Tibial artery (tissue), 4 donors: ENCODE measurements around the gene SHLD2.
"Not testable (repeated sequence)": the region's sequence is repeated elsewhere in the genome, so short reads cannot be mapped to it uniquely, and the experiment has no call there.

Experiments used
- DNase-seq, 2 donors: peaks; one replicate each; pipeline ENCODE4 v3.0.0-alpha.2; 2019
- H3K27ac ChIP-seq, 2 donors: fragments of 200-600 bp; sonication (generic) in 1 of 2; 1 replicate in 1 of 2; 2 replicates in 1 of 2; pipeline ENCODE4 v1.5.1; 2018 to 2019; ENCODE audit warnings: mild to moderate bottlenecking in 1 of 2
- H3K27me3 ChIP-seq, 2 donors: fragments of 200-600 bp; sonication (generic) in 1 of 2; one replicate each; pipeline versions ENCODE4 v1.5.1 to v1.6.0; 2016 to 2019
- H3K36me3 ChIP-seq, 3 donors: fragments of 200-600 bp; sonication (generic) in 2 of 3; one replicate each; pipeline ENCODE4 v1.5.1; 2016 to 2019; ENCODE audit warnings: mild to moderate bottlenecking in 2 of 3
- H3K4me1 ChIP-seq, 4 donors: fragments of 200-600 bp; sonication (generic) in 2 of 4; 1 replicate in 3 of 4; 2 replicates in 1 of 4; pipeline ENCODE4 v1.5.1; 2016 to 2019
- H3K4me3 ChIP-seq, 2 donors: fragments of 200-600 bp; sonication (generic) in 1 of 2; 1 replicate in 1 of 2; 2 replicates in 1 of 2; pipeline ENCODE4 v1.5.1; 2018 to 2019; ENCODE audit warnings: mild to moderate bottlenecking in 2 of 2
- H3K9me3 ChIP-seq, 3 donors: fragments of 200-600 bp; sonication (generic) in 1 of 3; one replicate each; pipeline ENCODE4 v1.5.1; 2016 to 2019
- intact Hi-C: fragments of 100-400 bp; cut with DNase I; formaldehyde crosslinking; loops from one replicate; pipeline ENCODE4 v1.15.0; 2023; ENCODE audit warnings: low total_unique reads
- TF ChIP-seq, protein P1 (sequence below), 2 experiments: fragments of 200-600 bp in 1 of 2; fragments of 450-650 bp in 1 of 2; IDR thresholded peaks; one replicate each; pipeline ENCODE4 v1.5.1; 2017 to 2019; ENCODE audit warnings: antibody characterized with exemption in 2 of 2, mild to moderate bottlenecking in 1 of 2, moderate library complexity in 1 of 2

The SHLD2 gene

DNA sequence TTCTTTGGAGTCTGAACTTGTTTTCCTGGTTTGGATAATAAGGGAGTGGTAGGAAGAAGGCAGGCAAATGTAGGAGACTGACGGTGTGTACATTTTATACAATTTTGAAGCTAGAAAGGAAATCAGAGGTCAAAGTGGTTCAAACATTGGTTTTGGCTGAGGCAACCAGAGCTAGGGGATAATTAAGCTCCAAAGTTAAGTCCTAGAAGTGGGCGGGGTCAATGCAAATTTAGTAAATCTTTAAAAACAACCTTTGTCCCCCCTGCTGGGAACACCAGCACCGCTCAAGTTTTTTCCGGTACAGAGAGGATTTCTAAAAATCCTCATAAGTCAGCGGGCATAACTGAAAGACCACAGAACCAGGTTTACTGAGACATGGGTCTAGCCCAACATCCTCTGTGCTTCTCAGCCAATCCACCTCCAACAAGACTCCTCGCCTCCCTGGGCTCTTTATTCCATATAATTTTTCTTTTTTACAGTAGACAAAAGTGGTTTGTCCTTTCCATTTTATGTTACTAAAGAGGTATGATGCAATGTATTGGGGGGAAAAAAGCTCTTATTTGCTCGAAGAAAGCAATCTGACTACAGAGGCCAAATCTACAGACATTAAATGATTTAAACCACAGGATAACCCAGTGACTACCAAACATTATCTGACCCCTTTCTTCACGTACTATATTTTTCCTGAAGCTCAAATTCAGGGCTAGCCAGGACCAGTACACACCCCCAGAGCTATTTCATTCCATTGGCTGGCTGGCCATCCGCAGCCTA lies 2.0 kb upstream of the SHLD2 start:
- no peak for DNase-seq
- TF ChIP-seq, protein P1, sequence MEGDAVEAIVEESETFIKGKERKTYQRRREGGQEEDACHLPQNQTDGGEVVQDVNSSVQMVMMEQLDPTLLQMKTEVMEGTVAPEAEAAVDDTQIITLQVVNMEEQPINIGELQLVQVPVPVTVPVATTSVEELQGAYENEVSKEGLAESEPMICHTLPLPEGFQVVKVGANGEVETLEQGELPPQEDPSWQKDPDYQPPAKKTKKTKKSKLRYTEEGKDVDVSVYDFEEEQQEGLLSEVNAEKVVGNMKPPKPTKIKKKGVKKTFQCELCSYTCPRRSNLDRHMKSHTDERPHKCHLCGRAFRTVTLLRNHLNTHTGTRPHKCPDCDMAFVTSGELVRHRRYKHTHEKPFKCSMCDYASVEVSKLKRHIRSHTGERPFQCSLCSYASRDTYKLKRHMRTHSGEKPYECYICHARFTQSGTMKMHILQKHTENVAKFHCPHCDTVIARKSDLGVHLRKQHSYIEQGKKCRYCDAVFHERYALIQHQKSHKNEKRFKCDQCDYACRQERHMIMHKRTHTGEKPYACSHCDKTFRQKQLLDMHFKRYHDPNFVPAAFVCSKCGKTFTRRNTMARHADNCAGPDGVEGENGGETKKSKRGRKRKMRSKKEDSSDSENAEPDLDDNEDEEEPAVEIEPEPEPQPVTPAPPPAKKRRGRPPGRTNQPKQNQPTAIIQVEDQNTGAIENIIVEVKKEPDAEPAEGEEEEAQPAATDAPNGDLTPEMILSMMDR (IDR thresholded peaks at IDR 0.05) = no peak
- Histone ChIP-seq H3K4me3 (peak overlapping the region; percentile 85 to 94), H3K36me3 (no peaks in the 10 kb centered on the region), H3K27me3 (no peaks in the 10 kb centered on the region), H3K27ac (peak overlapping the region; percentile 96 to 99), H3K4me1 (peaks cover 0 to 53% (median 14%) of the 10 kb centered on the region in 4 donors), H3K9me3 (no peaks in the 10 kb centered on the region)
- intact Hi-C loops = loop anchor here (10.0 kb wide), 2 partner anchors 128 to 398 kb away; partner anchors contain the start of gene ADIRF

DNA sequence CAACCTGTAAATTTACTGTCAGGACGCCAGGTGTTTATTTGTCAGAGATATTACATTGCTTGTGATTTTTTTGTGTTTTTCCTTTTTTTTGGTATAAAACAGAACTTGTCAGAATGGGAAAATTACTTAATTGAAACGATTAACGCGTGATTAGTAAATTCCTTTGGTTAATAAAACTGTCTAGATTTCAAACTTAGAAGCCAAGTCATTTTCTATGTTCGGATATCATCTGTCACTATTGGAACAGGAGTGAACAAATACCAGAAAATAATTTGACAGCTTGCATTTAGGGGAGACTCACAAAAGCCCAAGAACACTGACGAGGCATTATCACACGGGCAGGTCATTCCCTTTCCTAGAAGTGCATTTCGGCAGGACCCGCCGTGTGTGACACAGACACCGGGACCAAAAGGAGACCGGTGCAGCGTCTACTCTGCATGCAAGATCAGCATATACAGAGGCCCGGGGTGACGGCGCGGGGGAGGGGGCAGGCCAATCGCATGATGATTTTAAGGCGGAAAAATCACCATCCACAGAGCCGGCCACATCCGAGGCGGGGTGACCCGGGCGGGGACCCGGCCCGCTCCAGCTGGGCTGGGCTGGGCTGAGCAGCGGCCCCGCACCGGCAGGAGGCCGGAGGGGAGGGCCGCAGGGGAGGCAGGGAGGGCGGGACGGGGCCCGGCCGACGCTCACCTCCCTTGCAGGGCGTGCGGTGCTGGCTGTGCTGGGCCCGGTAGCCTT lies 1.2 kb upstream of the SHLD2 start:
- DNase-seq = peak; percentile 70 to 87
- intact Hi-C loops = loop anchor here (10.0 kb wide), 2 partner anchors 129 to 399 kb away; partner anchors contain the start of gene ADIRF
- H3K9me3 ChIP-seq = no peaks in the 10 kb centered on the region
- TF ChIP-seq, protein P1 (IDR thresholded peaks at IDR 0.05) = no peak
- peaks cover 0 to 45% (median 14%) of the 10 kb centered on the region in 4 donors for H3K4me1 ChIP-seq
- peak overlapping the region; percentile 96 to 99 for H3K27ac ChIP-seq
- peak overlapping the region; percentile 85 to 94 for H3K4me3 ChIP-seq
- no peaks in the 10 kb centered on the region for H3K27me3 ChIP-seq
- peaks cover 0 to 3% (median 0%) of the 10 kb centered on the region in 3 donors for H3K36me3 ChIP-seq

DNA sequence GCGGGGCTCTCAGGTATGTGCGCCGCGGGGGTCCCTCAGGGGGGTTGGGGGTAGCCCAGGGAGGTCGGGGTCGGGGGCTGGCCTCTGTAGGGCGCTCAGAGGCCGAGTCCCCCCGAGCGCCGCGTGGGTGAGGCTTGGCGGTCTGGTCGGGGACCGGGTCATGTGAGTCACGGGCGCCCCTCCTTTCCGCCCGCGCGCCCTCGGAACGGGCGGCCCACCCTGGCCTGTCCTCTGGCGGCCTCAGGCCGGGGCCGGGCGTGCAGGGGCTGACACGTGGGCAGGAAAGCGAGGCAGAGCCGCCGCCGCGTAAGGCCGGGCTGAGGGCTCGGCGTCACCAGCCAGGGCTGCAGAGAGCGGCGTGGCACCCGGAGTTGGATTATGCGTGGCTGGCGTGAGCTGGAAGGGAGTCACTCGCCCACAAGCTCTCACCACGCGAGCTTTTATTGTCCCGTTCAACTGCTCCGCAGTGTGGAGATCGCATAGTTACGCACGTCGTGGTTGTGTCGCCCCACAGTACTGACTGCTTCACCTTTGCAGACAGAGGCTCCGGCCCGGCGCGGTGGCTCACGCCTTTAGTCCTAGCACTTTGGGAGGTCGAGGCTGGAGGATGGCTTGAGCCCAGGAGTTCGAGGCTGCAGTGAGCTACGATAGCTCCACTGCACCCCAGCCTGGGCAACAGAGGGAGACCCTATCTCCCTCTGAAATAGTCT lies 385 bp downstream of the SHLD2 start:
- Histone ChIP-seq H3K27ac (peak overlapping the region; percentile 96 to 99), H3K4me1 (peaks cover 0 to 29% (median 8%) of the 10 kb centered on the region in 4 donors), H3K27me3 (no peaks in the 10 kb centered on the region), H3K4me3 (peak overlapping the region; percentile 85 to 94), H3K36me3 (peaks cover 0 to 11% (median 0%) of the 10 kb centered on the region in 3 donors), H3K9me3 (no peaks in the 10 kb centered on the region)
- intact Hi-C loops = loop anchor here (10.0 kb wide), 2 partner anchors 131 to 401 kb away; partner anchors contain the start of gene ADIRF
- DNase-seq = peak; percentile 83 to 91
- TF ChIP-seq, protein P1 (IDR thresholded peaks at IDR 0.05) = no peak

DNA sequence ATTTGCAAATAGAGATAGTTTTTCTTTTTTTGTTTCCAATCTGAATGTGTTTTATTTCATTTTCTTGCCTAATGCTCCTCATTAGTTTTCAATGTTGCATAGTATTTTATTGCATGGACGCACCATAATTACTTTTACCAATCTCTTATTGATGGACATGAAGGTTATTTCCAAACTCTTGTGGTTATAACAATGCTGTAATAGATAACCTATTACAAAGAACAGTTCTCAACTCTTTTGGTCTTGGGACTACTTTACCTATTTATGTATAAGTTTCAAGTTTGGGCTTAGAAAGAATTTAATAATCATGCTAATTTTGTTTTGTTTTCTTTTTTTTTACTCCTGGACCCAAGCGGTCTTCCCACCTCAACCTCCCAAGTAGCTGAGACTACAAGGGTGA lies 7.0 kb downstream of the SHLD2 start:
- TF ChIP-seq, protein P1 (IDR thresholded peaks at IDR 0.05) = no peak
- no peak overlapping the region for H3K4me3 ChIP-seq
- H3K36me3 ChIP-seq = peaks cover 17 to 36% (median 24%) of the 10 kb centered on the region in 3 donors
- no peak overlapping the region for H3K27ac ChIP-seq
- H3K27me3 ChIP-seq = no peaks in the 10 kb centered on the region
- DNase-seq = no peak
- H3K9me3 ChIP-seq = no peaks in the 10 kb centered on the region
- H3K4me1 ChIP-seq = no peaks in the 10 kb centered on the region
- intact Hi-C loops = no loop called here

DNA sequence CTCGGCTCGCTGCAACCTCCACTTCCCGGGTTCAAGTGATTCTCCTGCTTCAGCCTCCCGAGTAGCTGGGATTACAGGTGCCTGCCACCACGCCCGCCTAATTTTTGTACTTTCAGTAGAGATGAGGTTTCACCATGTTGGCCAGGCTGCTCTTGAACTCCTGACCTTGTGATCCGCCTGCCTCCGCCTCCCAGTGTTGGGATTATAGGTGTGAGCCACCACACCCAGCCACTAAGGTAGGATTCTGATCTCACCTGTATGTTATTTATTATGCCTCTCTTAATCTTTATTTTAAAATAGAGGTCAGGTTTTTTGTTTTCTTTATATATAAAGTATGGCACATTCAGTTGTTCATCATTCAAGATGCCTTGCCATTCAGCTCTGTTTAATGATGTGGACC lies 9.7 kb downstream of the SHLD2 start:
- intact Hi-C loops, DNase-seq, H3K4me3 ChIP-seq, H3K4me1 ChIP-seq, H3K27ac ChIP-seq, H3K27me3 ChIP-seq, H3K9me3 ChIP-seq: not testable (repeated sequence)
- H3K36me3 ChIP-seq = peaks cover 23 to 55% (median 35%) of the 10 kb centered on the region in 3 donors
